Hepatocyte (in vitro differentiated cells): ENCODE measurements around the gene KRT36.

Experiments
- EZH2 ChIP-seq: fragments of 200-600 bp; sonication (generic); IDR thresholded peaks from 2 replicates; pipeline ENCODE4 v1.6.1; 2016; ENCODE audit warnings: antibody characterized with exemption, mild to moderate bottlenecking, borderline replicate concordance
- EZH2phosphoT487 ChIP-seq: fragments of 200-600 bp; sonication (generic); IDR thresholded peaks from one replicate; pipeline ENCODE4 v1.6.1; 2018; ENCODE audit warnings: antibody characterized with exemption, mild to moderate bottlenecking, low read depth, moderate library complexity; ENCODE audit not compliant: unreplicated experiment, severe bottlenecking
- TF ChIP-seq, protein P1 (sequence below): fragments of 200-600 bp; sonication (generic); IDR thresholded peaks from 2 replicates; pipeline ENCODE4 v1.5.1; 2016; ENCODE audit warnings: antibody characterized with exemption, mild to moderate bottlenecking; ENCODE audit not compliant: poor library complexity

DNA sequence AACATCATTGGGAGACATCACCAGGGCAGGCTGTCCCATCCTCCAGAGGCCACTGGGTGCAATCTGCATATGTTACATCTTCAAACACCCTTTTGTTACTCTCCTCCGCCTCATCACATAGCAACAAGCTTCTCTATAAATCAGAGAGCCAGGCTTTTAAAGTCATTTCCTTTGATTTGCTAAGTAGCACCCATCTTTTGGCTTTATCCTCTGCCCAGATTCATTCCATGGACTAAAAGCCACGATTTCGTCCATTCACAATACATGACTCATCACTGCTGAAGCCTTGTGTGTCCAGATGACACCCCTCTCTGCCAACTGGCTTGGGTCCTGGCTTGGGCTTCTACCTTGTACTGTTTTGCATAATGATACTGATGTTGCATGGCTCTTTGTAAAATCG lies 47.0 kb downstream of the KRT36 start:
- TF ChIP-seq, protein P1, sequence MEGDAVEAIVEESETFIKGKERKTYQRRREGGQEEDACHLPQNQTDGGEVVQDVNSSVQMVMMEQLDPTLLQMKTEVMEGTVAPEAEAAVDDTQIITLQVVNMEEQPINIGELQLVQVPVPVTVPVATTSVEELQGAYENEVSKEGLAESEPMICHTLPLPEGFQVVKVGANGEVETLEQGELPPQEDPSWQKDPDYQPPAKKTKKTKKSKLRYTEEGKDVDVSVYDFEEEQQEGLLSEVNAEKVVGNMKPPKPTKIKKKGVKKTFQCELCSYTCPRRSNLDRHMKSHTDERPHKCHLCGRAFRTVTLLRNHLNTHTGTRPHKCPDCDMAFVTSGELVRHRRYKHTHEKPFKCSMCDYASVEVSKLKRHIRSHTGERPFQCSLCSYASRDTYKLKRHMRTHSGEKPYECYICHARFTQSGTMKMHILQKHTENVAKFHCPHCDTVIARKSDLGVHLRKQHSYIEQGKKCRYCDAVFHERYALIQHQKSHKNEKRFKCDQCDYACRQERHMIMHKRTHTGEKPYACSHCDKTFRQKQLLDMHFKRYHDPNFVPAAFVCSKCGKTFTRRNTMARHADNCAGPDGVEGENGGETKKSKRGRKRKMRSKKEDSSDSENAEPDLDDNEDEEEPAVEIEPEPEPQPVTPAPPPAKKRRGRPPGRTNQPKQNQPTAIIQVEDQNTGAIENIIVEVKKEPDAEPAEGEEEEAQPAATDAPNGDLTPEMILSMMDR: no peak
- TF ChIP-seq EZH2: no peak
- TF ChIP-seq EZH2phosphoT487: no peak
